OCI-LY7 (cell line): Measurements from ENCODE around the gene GAB3. TPM values are rescaled to one million over a fixed set of nuclear protein-coding genes. Genes with fewer than 3 reads are reported as not detected.

ENCODE experiments used
- BruUV-seq: library from RNA; stranded (reverse); fragments of 400-500 nt; replicated peaks from 2 replicates; lab custom pipeline; 2021; lab: Mats Ljungman, UMichigan
- CTCF ChIA-PET: fragments of 300-600 bp; sonication (Branson Sonifier 250); formaldehyde crosslinking; loops from one replicate; lab custom pipeline; 2022; ENCODE audit warnings: antibody characterized with exemption; ENCODE audit not compliant: unreplicated experiment; lab: Charles Lee
- POLR2A ChIA-PET: fragments of 300-600 bp; sonication (Branson Sonifier 250); formaldehyde crosslinking; loops from one replicate; lab custom pipeline; 2022; ENCODE audit warnings: antibody characterized with exemption; lab: Charles Lee
- DNase-seq: peaks from one replicate; pipeline ENCODE4 v3.0.0-alpha.2; 2015; ENCODE audit warnings: low spot score
- H2AFZ ChIP-seq: fragments of 200-600 bp; sonication (generic), shearing (Covaris generic); 2 replicates; pipeline ENCODE4 v1.6.1; 2014; ENCODE audit warnings: mild to moderate bottlenecking, antibody characterized with exemption, low read length, moderate library complexity
- H3K27ac ChIP-seq: fragments of 200-600 bp; sonication (generic); 2 replicates; pipeline ENCODE4 v1.5.1; 2014; ENCODE audit warnings: mixed run types, low read depth, mild to moderate bottlenecking, moderate library complexity, low read length, inconsistent platforms; ENCODE audit not compliant: poor library complexity, severe bottlenecking
- H3K36me3 ChIP-seq: fragments of 200-600 bp; sonication (generic); 2 replicates; pipeline ENCODE4 v1.6.1; 2014; ENCODE audit warnings: mild to moderate bottlenecking, antibody characterized with exemption, low read length, moderate library complexity, mixed read lengths; ENCODE audit not compliant: insufficient read depth
- H3K4me1 ChIP-seq: fragments of 200-600 bp; sonication (generic); 2 replicates; pipeline ENCODE4 v1.5.1; 2014; ENCODE audit warnings: mild to moderate bottlenecking, low read length; ENCODE audit not compliant: insufficient read depth, poor library complexity, severe bottlenecking
- H3K4me2 ChIP-seq: fragments of 200-600 bp; sonication (generic); 2 replicates; pipeline ENCODE4 v1.6.1; 2014; ENCODE audit warnings: mild to moderate bottlenecking, low read length
- H3K4me3 ChIP-seq: fragments of 200-600 bp; sonication (generic); 2 replicates; pipeline ENCODE4 v1.5.1; 2014; ENCODE audit warnings: mild to moderate bottlenecking, low read depth, low read length; ENCODE audit not compliant: poor library complexity, severe bottlenecking
- H3K79me2 ChIP-seq: fragments of 200-600 bp; sonication (generic); 2 replicates; pipeline ENCODE4 v1.6.1; 2016; ENCODE audit warnings: low read depth, mild to moderate bottlenecking, low read length, moderate library complexity, mixed read lengths; ENCODE audit not compliant: insufficient read depth
- H3K9me2 ChIP-seq: fragments of 200-600 bp; sonication (generic); 2 replicates; pipeline ENCODE4 v1.6.1; 2016; ENCODE audit warnings: mild to moderate bottlenecking, low read length, mixed read lengths; ENCODE audit not compliant: insufficient read depth
- H3K9me3 ChIP-seq: fragments of 200-600 bp; sonication (generic); 2 replicates; pipeline ENCODE4 v1.6.1; 2014; ENCODE audit warnings: mild to moderate bottlenecking, mixed run types, low read length, mixed read lengths
- H4K20me1 ChIP-seq: fragments of 200-600 bp; sonication (generic); 2 replicates; pipeline ENCODE4 v1.6.1; 2014; ENCODE audit warnings: mild to moderate bottlenecking, antibody characterized with exemption, low read length, moderate library complexity, mixed read lengths; ENCODE audit not compliant: insufficient read depth
- CTCF ChIP-seq: fragments of 200-600 bp; sonication (generic); conservative IDR thresholded peaks from 2 replicates; pipeline ENCODE4 v1.5.1; 2014; ENCODE audit warnings: mild to moderate bottlenecking, antibody characterized with exemption, low read length, moderate library complexity, mixed read lengths
- EZH2phosphoT487 ChIP-seq: fragments of 200-600 bp; sonication (generic); IDR thresholded peaks from 2 replicates; pipeline ENCODE4 v1.6.1; 2018; ENCODE audit warnings: low read depth, borderline replicate concordance, mild to moderate bottlenecking, mixed run types, antibody characterized with exemption, low read length, moderate library complexity, mixed read lengths
- intact Hi-C: fragments of 100-400 bp; cut with micrococcal nuclease; formaldehyde crosslinking; loops from one replicate; pipeline ENCODE4 v1.10.0; 2022; ENCODE audit not compliant: unreplicated experiment
- total RNA-seq, 2 experiments: library from RNA; depleted of rRNA in 1 of 2; stranded (reverse); fragments of >200 nt in 1 of 2; shearing (Covaris generic) in 1 of 2; gene quantifications; 2 replicates each; pipeline ENCODE4 v1.2.3, GENCODE V29; 2014 to 2022

Gene GAB3
- total RNA-seq, 2 experiments from 2014 or later = 0.09 to 0.38 TPM

GRCh38 chrX:154660541-154660940 lies 90.3 kb downstream of the GAB3 start:
- ChIA-PET CTCF (no interaction called here), POLR2A (no interaction called here)
- H3K9me2 ChIP-seq = no peaks in the 10 kb centered on the region
- H2AFZ ChIP-seq = no peak overlapping the region
- no peak overlapping the region for H3K4me2 ChIP-seq
- BruUV-seq = no TSS peak
- H3K9me3 ChIP-seq = no peaks in the 10 kb centered on the region
- no peak overlapping the region for H3K4me3 ChIP-seq
- H3K4me1 ChIP-seq = peaks cover 11% of the 10 kb centered on the region
- no peaks in the 10 kb centered on the region for H4K20me1 ChIP-seq
- H3K36me3 ChIP-seq = no peaks in the 10 kb centered on the region; the same call in 1 of the 2 replicates
- H3K79me2 ChIP-seq = no peaks in the 10 kb centered on the region
- TF ChIP-seq EZH2phosphoT487 = no peak
- no peak for TF ChIP-seq CTCF
- no peak for DNase-seq
- intact Hi-C loops = no loop called here
- H3K27ac ChIP-seq = no peak overlapping the region

- Histone ChIP-seq H2AFZ (no peak overlapping the region), H4K20me1 (no peaks in the 10 kb centered on the region), H3K4me2 (no peak overlapping the region), H3K9me3 (no peaks in the 10 kb centered on the region), H3K79me2 (no peaks in the 10 kb centered on the region), H3K9me2 (no peaks in the 10 kb centered on the region), H3K4me1 (peaks cover 11% of the 10 kb centered on the region), H3K27ac (no peak overlapping the region), H3K36me3 (no peaks in the 10 kb centered on the region; the same call in 1 of the 2 replicates), H3K4me3 (no peak overlapping the region)
- intact Hi-C loops = no loop called here
- BruUV-seq = no TSS peak
- DNase-seq = no peak
- POLR2A ChIA-PET = no interaction called here
- CTCF ChIA-PET = no interaction called here
- TF ChIP-seq CTCF = no peak
- no peak for TF ChIP-seq EZH2phosphoT487
Measured at GRCh38 chrX:154658957-154659356, 91.9 kb downstream of the GAB3 start.

GRCh38 chrX:154658187-154658586 lies 92.7 kb downstream of the GAB3 start:
- CTCF ChIA-PET = no interaction called here
- Histone ChIP-seq H4K20me1 (no peaks in the 10 kb centered on the region), H3K4me3 (no peak overlapping the region), H2AFZ (no peak overlapping the region), H3K27ac (no peak overlapping the region), H3K79me2 (no peaks in the 10 kb centered on the region), H3K36me3 (no peaks in the 10 kb centered on the region; the same call in 1 of the 2 replicates), H3K4me2 (no peak overlapping the region), H3K9me3 (no peaks in the 10 kb centered on the region), H3K9me2 (no peaks in the 10 kb centered on the region), H3K4me1 (peaks cover 11% of the 10 kb centered on the region)
- DNase-seq = no peak
- intact Hi-C loops = no loop called here
- TF ChIP-seq CTCF = no peak
- TF ChIP-seq EZH2phosphoT487 = no peak
- no TSS peak for BruUV-seq
- POLR2A ChIA-PET = no interaction called here
